ENCODE results near the gene SPATA32. TPM values are rescaled to one million over a fixed set of nuclear protein-coding genes. Genes with fewer than 3 reads are reported as not detected.

SPATA32 gene, protein sequence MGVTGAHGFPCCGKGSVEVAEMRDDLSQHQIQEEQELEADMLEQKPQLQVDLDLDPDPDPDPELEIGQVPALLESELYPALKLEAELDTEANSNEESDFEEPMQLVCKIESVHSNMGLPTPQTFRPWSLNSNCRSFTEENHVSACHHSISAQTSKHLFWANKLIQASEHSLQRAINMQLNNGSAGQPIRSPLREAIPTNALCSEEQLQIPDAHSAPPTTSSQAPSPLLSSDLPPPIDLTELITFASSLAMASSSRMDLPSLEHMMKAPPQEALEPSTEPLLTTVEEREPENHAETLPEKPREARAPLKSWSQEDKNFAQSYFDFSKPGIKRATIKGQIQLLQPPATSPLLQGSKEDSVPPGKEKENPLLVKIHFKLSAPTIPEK
- under 1 TPM in 1 of 2 experiments, not detected in 1; 0.15 TPM for total RNA-seq
- polyA plus RNA-seq, result 0.33 TPM

DNA sequence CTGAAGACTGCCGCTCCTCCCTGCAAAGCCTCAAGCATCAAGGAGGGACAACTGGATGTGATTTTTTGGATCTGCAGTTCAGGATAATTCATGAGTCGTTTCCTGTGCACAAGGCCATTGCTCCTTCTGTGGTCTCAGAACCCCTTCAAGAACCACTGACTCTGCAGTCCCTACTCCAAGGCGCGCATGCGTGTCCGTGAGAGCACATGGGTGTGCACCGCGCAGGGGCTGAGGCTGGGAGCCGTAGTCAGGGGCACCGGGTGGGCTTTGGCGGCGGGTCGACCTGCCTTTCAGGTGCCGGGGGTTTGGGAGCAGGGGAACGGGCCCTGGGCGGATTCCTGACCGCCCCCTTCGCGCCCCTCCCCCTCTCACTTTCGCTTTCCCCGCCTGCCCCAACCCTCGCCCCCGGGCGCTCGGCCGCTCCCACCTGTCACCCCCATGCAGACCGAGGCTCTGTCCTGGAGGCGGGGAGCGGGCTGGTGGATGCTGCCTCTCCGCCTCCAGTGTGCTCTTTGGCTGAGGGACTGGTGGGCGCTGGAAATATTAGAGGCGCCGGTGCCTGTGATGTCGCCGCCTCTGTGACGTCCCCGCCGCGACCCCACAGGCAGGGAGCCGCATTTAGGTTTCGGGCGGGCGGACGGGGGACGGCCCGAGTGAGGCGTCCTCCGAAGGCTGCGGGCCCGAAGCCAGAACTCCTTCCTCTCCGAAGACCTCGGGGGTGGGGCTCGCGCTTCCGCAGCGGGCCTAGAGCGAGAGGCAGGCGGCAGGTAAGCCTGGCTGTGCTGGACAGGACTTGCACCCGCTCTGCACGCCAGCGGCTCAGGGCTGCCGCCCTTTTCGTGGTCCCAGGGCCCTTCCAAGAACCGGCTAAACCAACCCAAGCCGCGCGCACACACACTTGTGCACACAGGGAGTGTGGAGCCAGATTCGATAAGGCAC, at the start of gene SPATA32:
Gene SPATA32 (minus strand): TSS at position 518 of the 939 bp plus-strand sequence. CDS start 78 bp downstream, at position 440.
- peak within 1 kb of the TSS; percentile 78 to 93 (median 84) for H3K4me3 Mint-ChIP-seq
- H3K27ac Mint-ChIP-seq, result peak within 1 kb of the TSS; percentile 75 to 91 (median 78)
- H3K27me3 Mint-ChIP-seq, result no peaks in the 10 kb centered on the region
- POLR2A ChIA-PET, result no interaction called here
- peak; percentile 52 to 82 (median 67) for DNase-seq
- Histone ChIP-seq H3K4me1 (ENCODE audit: insufficient read depth, low read length) (peaks cover 26% of the 10 kb centered on the region), H3K27ac (ENCODE audit: low read depth, low read length) (peak within 1 kb of the TSS; percentile 12), H3K4me3 (ENCODE audit: low read length) (peak within 1 kb of the TSS; percentile 56), H3K36me3 (ENCODE audit: insufficient read depth, low read length) (peaks cover 20% of the 10 kb centered on the region), H3K27me3 (ENCODE audit: insufficient read depth, low read length, poor library complexity, severe bottlenecking) (no peaks in the 10 kb centered on the region), H3K9me3 (ENCODE audit: low read length) (no peaks in the 10 kb centered on the region)
- peaks cover 0 to 38% (median 1%) of the 10 kb centered on the region in 3 donors for H3K36me3 Mint-ChIP-seq
- H3K9me3 Mint-ChIP-seq, result no peaks in the 10 kb centered on the region
- H3K4me1 Mint-ChIP-seq, result peaks cover 11 to 28% (median 21%) of the 10 kb centered on the region in 3 donors
- CTCF ChIA-PET, result interaction anchor here (0.9 to 6.0 kb wide), 2 partner anchors 43 to 56 kb away, joined by 3 to 28 read pairs; no protein-coding TSS in a partner anchor

- peak overlapping the region; percentile 16 for H3K4me3 ChIP-seq (ENCODE audit: low read length)
- peaks cover 4% of the 10 kb centered on the region for H3K36me3 ChIP-seq (ENCODE audit: insufficient read depth, low read length)
- ChIA-PET POLR2A (interaction anchor here (0.6 to 1.9 kb wide), 4 partner anchors 10 to 90 kb away, joined by 3 to 7 read pairs (median 3); partner anchors contain the start of gene FMNL1), CTCF (interaction anchor here (1.3 to 5.5 kb wide), 9 partner anchors 8 to 176 kb away, joined by 3 to 42 read pairs (median 11); partner anchors contain the start of gene ACBD4)
- H3K27ac ChIP-seq (ENCODE audit: low read depth, low read length), result peak overlapping the region; percentile 34
- Mint-ChIP-seq H3K27ac (peak overlapping the region; percentile 90 to 100 (median 96)), H3K4me3 (peak overlapping the region; percentile 48 to 93 (median 88)), H3K36me3 (peaks cover 0 to 51% (median 7%) of the 10 kb centered on the region in 3 donors), H3K9me3 (no peaks in the 10 kb centered on the region), H3K27me3 (no peaks in the 10 kb centered on the region), H3K4me1 (peaks cover 81 to 90% (median 87%) of the 10 kb centered on the region in 3 donors)
- no peaks in the 10 kb centered on the region for H3K27me3 ChIP-seq (ENCODE audit: insufficient read depth, low read length, poor library complexity, severe bottlenecking)
- no peak for DNase-seq
- H3K9me3 ChIP-seq (ENCODE audit: low read length), result no peaks in the 10 kb centered on the region
- H3K4me1 ChIP-seq (ENCODE audit: insufficient read depth, low read length), result peaks cover 91% of the 10 kb centered on the region
Observed at GRCh38 chr17:45311401-45311759, 49.5 kb upstream of the SPATA32 start.

DNA sequence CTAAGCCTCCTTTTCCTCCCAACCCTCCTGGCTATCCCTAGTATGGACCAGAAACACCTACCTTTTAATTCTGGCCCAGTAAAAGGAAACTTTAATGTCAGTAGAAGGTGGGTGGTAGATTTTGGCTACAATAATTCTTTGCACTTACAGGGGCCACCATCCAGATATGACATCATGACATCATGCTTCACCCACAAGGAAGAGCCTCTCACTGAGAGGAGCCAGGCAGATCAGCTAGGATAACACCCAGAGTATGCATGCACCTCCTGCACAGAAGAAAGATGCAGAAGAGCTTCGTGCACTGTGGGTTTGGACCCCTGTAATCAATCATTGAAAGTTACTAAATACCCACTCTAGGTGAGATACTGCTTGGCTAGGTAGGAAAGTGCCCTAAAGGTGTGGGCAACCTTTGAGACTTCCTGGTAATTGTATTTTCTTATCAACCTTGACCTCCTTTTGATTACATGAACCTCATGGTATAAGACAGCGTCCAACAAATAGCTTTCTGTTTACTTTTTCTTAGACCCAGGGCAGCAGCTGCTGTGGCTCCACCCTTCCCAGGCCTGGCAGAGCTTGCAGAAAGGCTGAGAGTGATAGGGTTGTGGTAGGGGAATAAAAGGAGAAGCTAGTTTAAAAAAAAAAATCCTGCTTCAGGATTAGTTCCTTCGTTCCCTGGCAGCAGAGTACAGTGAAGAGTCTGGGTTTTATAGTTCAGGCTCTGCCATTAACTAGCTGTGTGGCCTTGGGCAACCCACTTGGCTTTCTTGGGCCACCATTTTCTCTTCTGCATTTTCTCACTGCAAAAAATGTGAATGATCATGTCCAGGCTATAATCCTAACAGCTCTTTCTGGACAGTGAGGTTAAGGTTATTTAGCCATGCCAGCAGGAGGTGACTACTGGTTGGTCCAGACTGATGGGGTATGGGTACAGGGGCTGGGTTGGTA, 48.8 kb upstream of the SPATA32 start:
- peak overlapping the region in 6 of 7 donors; percentile 10 to 93 (median 77) for H3K4me3 Mint-ChIP-seq
- CTCF ChIA-PET, result interaction anchor here (1.3 to 5.5 kb wide), 8 partner anchors 8 to 175 kb away, joined by 3 to 42 read pairs (median 10); partner anchors contain the start of gene ACBD4
- POLR2A ChIA-PET, result interaction anchor here (1.5 kb wide), 1 partner anchor 12 kb away, joined by 3 read pairs; no protein-coding TSS in a partner anchor
- no peak for DNase-seq
- H3K9me3 Mint-ChIP-seq, result no peaks in the 10 kb centered on the region
- no peaks in the 10 kb centered on the region for H3K27me3 Mint-ChIP-seq
- H3K27me3 ChIP-seq (ENCODE audit: insufficient read depth, low read length, poor library complexity, severe bottlenecking), result no peaks in the 10 kb centered on the region
- H3K9me3 ChIP-seq (ENCODE audit: low read length), result no peaks in the 10 kb centered on the region
- H3K4me1 Mint-ChIP-seq, result peaks cover 82 to 92% (median 92%) of the 10 kb centered on the region in 3 donors
- peaks cover 0 to 51% (median 7%) of the 10 kb centered on the region in 3 donors for H3K36me3 Mint-ChIP-seq
- H3K36me3 ChIP-seq (ENCODE audit: insufficient read depth, low read length), result peaks cover 7% of the 10 kb centered on the region
- peak overlapping the region; percentile 90 to 100 (median 96) for H3K27ac Mint-ChIP-seq
- H3K27ac ChIP-seq (ENCODE audit: low read depth, low read length), result no peak overlapping the region
- no peak overlapping the region for H3K4me3 ChIP-seq (ENCODE audit: low read length)
- H3K4me1 ChIP-seq (ENCODE audit: insufficient read depth, low read length), result peaks cover 92% of the 10 kb centered on the region

GRCh38 chr17:45309400-45309799, 47.5 kb upstream of the SPATA32 start:
- H3K27ac ChIP-seq (ENCODE audit: low read depth, low read length), result no peak overlapping the region
- DNase-seq, result no peak
- ChIA-PET POLR2A (no interaction called here), CTCF (interaction anchor here (1.7 to 2.9 kb wide), 2 partner anchors 32 to 38 kb away, joined by 5 to 14 read pairs; no protein-coding TSS in a partner anchor)
- H3K9me3 Mint-ChIP-seq, result no peaks in the 10 kb centered on the region
- peaks cover 82% of the 10 kb centered on the region for H3K4me1 ChIP-seq (ENCODE audit: insufficient read depth, low read length)
- H3K4me1 Mint-ChIP-seq, result peaks cover 77 to 90% (median 87%) of the 10 kb centered on the region in 3 donors
- peaks cover 0 to 51% (median 7%) of the 10 kb centered on the region in 3 donors for H3K36me3 Mint-ChIP-seq
- H3K27ac Mint-ChIP-seq, result peak overlapping the region in 5 of 8 donors; percentile 57 to 89 (median 81)
- H3K27me3 Mint-ChIP-seq, result no peaks in the 10 kb centered on the region
- no peaks in the 10 kb centered on the region for H3K27me3 ChIP-seq (ENCODE audit: insufficient read depth, low read length, poor library complexity, severe bottlenecking)
- H3K36me3 ChIP-seq (ENCODE audit: insufficient read depth, low read length), result peaks cover 7% of the 10 kb centered on the region
- H3K9me3 ChIP-seq (ENCODE audit: low read length), result no peaks in the 10 kb centered on the region
- H3K4me3 ChIP-seq (ENCODE audit: low read length), result no peak overlapping the region
- no peak overlapping the region for H3K4me3 Mint-ChIP-seq

DNA sequence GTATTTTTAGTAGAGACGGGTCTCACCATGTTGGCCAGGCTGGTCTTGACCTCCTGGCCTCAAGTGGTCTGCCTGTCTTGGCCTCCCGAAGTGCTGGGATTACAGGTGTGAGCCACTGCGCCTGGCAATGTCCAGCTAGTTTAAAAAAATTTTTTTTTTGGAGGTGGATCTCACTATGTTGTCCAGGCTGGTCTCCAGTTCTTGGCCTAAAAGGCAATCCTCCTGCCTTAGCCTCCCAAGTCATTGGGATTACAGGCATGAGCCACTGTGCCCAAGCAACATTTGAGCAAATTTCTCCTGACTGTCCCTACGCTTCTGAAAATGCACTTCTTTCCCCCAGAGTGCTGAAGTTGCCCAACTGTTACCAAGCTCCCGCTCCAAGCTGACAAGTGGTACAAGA, 46.9 kb upstream of the SPATA32 start:
- Histone ChIP-seq H3K4me3 (ENCODE audit: low read length) (no peak overlapping the region), H3K4me1 (ENCODE audit: insufficient read depth, low read length) (peaks cover 76% of the 10 kb centered on the region), H3K27ac (ENCODE audit: low read depth, low read length) (no peak overlapping the region), H3K27me3 (ENCODE audit: insufficient read depth, low read length, poor library complexity, severe bottlenecking) (no peaks in the 10 kb centered on the region), H3K36me3 (ENCODE audit: insufficient read depth, low read length) (peaks cover 7% of the 10 kb centered on the region), H3K9me3 (ENCODE audit: low read length) (no peaks in the 10 kb centered on the region)
- peaks cover 0 to 53% (median 7%) of the 10 kb centered on the region in 3 donors for H3K36me3 Mint-ChIP-seq
- ChIA-PET POLR2A (no interaction called here), CTCF (interaction anchor here (1.0 to 2.9 kb wide), 3 partner anchors 31 to 90 kb away, joined by 3 to 14 read pairs (median 5); no protein-coding TSS in a partner anchor)
- H3K4me1 Mint-ChIP-seq, result peaks cover 76 to 89% (median 87%) of the 10 kb centered on the region in 3 donors
- peak overlapping the region in 1 of 7 donors; percentile 35 for H3K4me3 Mint-ChIP-seq
- no peaks in the 10 kb centered on the region for H3K27me3 Mint-ChIP-seq
- no peaks in the 10 kb centered on the region for H3K9me3 Mint-ChIP-seq
- DNase-seq, result no peak
- peak overlapping the region in 5 of 8 donors; percentile 13 to 81 (median 61) for H3K27ac Mint-ChIP-seq

GRCh38 chr17:45308016-45308365, 46.1 kb upstream of the SPATA32 start:
- Histone ChIP-seq H3K9me3 (ENCODE audit: low read length) (no peaks in the 10 kb centered on the region), H3K27me3 (ENCODE audit: insufficient read depth, low read length, poor library complexity, severe bottlenecking) (no peaks in the 10 kb centered on the region), H3K4me3 (ENCODE audit: low read length) (no peak overlapping the region), H3K4me1 (ENCODE audit: insufficient read depth, low read length) (peaks cover 72% of the 10 kb centered on the region), H3K27ac (ENCODE audit: low read depth, low read length) (no peak overlapping the region), H3K36me3 (ENCODE audit: insufficient read depth, low read length) (peaks cover 7% of the 10 kb centered on the region)
- H3K27ac Mint-ChIP-seq, result peak overlapping the region in 6 of 8 donors; percentile 62 to 83 (median 78)
- H3K9me3 Mint-ChIP-seq, result no peaks in the 10 kb centered on the region
- H3K36me3 Mint-ChIP-seq, result peaks cover 0 to 53% (median 7%) of the 10 kb centered on the region in 3 donors
- H3K27me3 Mint-ChIP-seq, result no peaks in the 10 kb centered on the region
- H3K4me1 Mint-ChIP-seq, result peaks cover 73 to 88% (median 86%) of the 10 kb centered on the region in 3 donors
- DNase-seq, result no peak
- ChIA-PET CTCF (interaction anchor here (0.6 to 2.9 kb wide), 4 partner anchors 30 to 89 kb away, joined by 3 to 14 read pairs (median 4); no protein-coding TSS in a partner anchor), POLR2A (no interaction called here)
- H3K4me3 Mint-ChIP-seq, result peak overlapping the region in 2 of 7 donors; percentile 44 to 60

Data from CD8-positive, alpha-beta memory T cell (primary cell).